Measurements from ENCODE around the gene RYR3. TPM values are rescaled to one million over a fixed set of nuclear protein-coding genes. Genes with fewer than 3 reads are reported as not detected.

Gene RYR3
- total RNA-seq, 2 experiments from 2014 or later = not detected

- Mint-ChIP-seq H3K27ac (no peak overlapping the region), H3K27me3 (peaks cover 6% of the 10 kb centered on the region), H3K4me1 (ENCODE audit: low read depth) (no peaks in the 10 kb centered on the region), H3K9me3 (no peaks in the 10 kb centered on the region), H3K36me3 (ENCODE audit: low read depth) (no peaks in the 10 kb centered on the region), H3K4me3 (no peak overlapping the region)
- POLR2A ChIA-PET = no interaction called here
- DNase-seq = no peak
- ATAC-seq = no peak
- no peak for TF ChIP-seq CTCF (IDR thresholded peaks at IDR 0.05)
- intact Hi-C loops (cut with micrococcal nuclease) = no loop called here
- CTCF ChIA-PET = no interaction called here
Observed at GRCh38 chr15:33844186-33844585, 533.4 kb downstream of the RYR3 start.

GRCh38 chr15:33844597-33844996, 533.8 kb downstream of the RYR3 start:
- Mint-ChIP-seq H3K4me1 (ENCODE audit: low read depth) (no peaks in the 10 kb centered on the region), H3K27me3 (peaks cover 6% of the 10 kb centered on the region), H3K36me3 (ENCODE audit: low read depth) (no peaks in the 10 kb centered on the region), H3K9me3 (no peaks in the 10 kb centered on the region), H3K27ac (no peak overlapping the region), H3K4me3 (no peak overlapping the region)
- no peak for ATAC-seq
- CTCF ChIA-PET = no interaction called here
- POLR2A ChIA-PET = no interaction called here
- intact Hi-C loops (cut with micrococcal nuclease) = no loop called here
- TF ChIP-seq CTCF (IDR thresholded peaks at IDR 0.05) = no peak
- DNase-seq = no peak

- CTCF ChIA-PET = no interaction called here
- intact Hi-C loops (cut with micrococcal nuclease) = no loop called here
- no peak overlapping the region for H3K4me3 Mint-ChIP-seq
- DNase-seq = no peak
- H3K27me3 Mint-ChIP-seq = peaks cover 2% of the 10 kb centered on the region
- no peak for TF ChIP-seq CTCF (IDR thresholded peaks at IDR 0.05)
- H3K27ac Mint-ChIP-seq = no peak overlapping the region
- no peaks in the 10 kb centered on the region for H3K9me3 Mint-ChIP-seq
- H3K36me3 Mint-ChIP-seq (ENCODE audit: low read depth) = no peaks in the 10 kb centered on the region
- no peak for ATAC-seq
- POLR2A ChIA-PET = no interaction called here
- H3K4me1 Mint-ChIP-seq (ENCODE audit: low read depth) = no peaks in the 10 kb centered on the region
Observed at GRCh38 chr15:33846142-33846541, 535.4 kb downstream of the RYR3 start.

GRCh38 chr15:33846862-33847261, 536.1 kb downstream of the RYR3 start:
- DNase-seq = no peak
- intact Hi-C loops (cut with micrococcal nuclease) = no loop called here
- Mint-ChIP-seq H3K27ac (no peak overlapping the region), H3K36me3 (ENCODE audit: low read depth) (no peaks in the 10 kb centered on the region), H3K4me1 (ENCODE audit: low read depth) (no peaks in the 10 kb centered on the region), H3K4me3 (no peak overlapping the region), H3K9me3 (no peaks in the 10 kb centered on the region), H3K27me3 (peaks cover 2% of the 10 kb centered on the region)
- POLR2A ChIA-PET = no interaction called here
- TF ChIP-seq CTCF (IDR thresholded peaks at IDR 0.05) = no peak
- CTCF ChIA-PET = no interaction called here
- ATAC-seq = no peak

GRCh38 chr15:33848011-33848410, 537.2 kb downstream of the RYR3 start:
- no peak overlapping the region for H3K27ac Mint-ChIP-seq
- no peak for DNase-seq
- no peaks in the 10 kb centered on the region for H3K9me3 Mint-ChIP-seq
- no peaks in the 10 kb centered on the region for H3K36me3 Mint-ChIP-seq (ENCODE audit: low read depth)
- H3K27me3 Mint-ChIP-seq = peaks cover 2% of the 10 kb centered on the region
- POLR2A ChIA-PET = no interaction called here
- H3K4me3 Mint-ChIP-seq = no peak overlapping the region
- CTCF ChIA-PET = no interaction called here
- no peak for TF ChIP-seq CTCF (IDR thresholded peaks at IDR 0.05)
- H3K4me1 Mint-ChIP-seq (ENCODE audit: low read depth) = no peaks in the 10 kb centered on the region
- intact Hi-C loops (cut with micrococcal nuclease) = no loop called here
- no peak for ATAC-seq
